ENCODE data around the gene GBF1.

The GBF1 gene

DNA sequence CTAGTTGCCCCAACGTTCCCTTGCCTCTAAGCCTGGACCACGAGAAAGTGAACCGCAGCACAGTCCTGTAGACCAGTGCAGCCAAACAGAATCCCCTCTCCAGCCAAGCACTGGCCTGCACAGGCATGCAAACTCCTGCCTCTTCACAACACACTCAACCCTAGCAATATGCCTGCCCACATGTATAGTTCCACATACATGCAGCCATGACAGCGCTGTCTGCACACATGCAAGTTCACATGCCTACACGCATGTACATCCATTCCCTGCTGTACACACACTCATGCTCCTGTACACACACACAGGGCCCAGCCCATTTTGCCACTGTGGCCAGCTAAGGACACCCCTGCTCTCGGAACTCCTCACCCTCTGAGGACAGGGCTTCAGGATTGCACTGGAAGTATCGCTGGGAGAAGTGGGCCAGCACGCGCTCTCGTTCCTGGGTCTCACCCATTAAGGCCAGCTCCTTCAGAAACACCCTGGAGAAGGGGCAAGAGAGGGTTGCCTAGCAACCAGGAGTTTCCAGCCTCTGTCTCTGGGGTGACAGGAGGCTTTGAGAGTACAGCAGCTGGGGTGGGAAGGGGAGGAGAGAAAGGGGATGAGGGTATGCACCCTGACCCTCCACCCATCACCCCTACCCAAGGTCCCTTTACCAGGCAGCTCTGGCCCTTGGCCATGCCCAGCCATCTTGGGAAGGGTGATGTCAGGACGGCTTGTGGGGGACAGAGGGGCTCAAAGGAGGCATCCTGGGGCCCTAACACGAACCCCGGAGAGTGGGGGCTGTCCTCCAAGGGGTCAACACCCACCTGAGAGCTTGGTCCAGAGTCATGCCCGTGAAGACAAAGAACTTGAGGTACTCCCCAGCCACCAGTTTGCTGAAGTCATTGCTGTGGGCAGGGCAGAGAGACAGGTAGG is 166.3 kb downstream of the GBF1 start:
- DNase-seq: no peak

- no peak for DNase-seq
Measured at GRCh38 chr10:102412293-102412692, 167.0 kb downstream of the GBF1 start.

DNA sequence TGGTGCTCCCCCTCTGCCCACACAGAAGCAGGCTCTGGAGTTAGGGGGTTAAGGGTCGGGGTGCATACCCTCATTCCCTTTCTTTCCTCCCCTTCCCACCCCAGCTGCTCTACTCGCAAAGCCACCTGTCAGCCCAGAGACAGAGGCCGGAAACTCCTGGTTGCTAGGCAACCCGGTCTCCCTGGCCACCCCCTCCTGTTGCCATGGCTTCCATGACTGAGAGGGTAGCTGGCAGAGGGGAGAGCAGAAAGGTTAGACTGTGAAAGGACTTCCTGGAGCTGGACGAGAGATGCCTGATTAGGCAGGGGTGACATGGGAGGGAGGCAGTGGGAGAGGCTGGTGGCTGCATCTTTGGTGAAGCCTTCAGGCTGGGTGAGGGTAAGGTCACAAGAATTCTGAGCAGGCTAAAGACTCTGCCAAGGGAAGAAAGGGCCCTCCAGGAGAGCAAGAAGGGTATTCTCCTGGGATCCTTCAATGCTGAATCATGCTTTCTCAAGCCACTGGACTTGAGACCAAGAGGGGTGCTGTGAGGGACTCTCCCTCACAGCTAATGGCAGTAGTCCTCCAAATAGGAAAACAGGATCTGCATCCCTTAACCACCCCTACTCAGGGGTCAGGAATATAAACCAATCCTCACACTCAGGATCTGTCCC is 167.8 kb downstream of the GBF1 start:
- no peak for DNase-seq

GRCh38 chr10:102413806-102414561 is 168.7 kb downstream of the GBF1 start:
- no peak for DNase-seq

GRCh38 chr10:102414749-102415148 is 169.4 kb downstream of the GBF1 start:
- no peak for DNase-seq

- no peak for DNase-seq
Measured at GRCh38 chr10:102416283-102416682, 171.0 kb downstream of the GBF1 start.

DNA sequence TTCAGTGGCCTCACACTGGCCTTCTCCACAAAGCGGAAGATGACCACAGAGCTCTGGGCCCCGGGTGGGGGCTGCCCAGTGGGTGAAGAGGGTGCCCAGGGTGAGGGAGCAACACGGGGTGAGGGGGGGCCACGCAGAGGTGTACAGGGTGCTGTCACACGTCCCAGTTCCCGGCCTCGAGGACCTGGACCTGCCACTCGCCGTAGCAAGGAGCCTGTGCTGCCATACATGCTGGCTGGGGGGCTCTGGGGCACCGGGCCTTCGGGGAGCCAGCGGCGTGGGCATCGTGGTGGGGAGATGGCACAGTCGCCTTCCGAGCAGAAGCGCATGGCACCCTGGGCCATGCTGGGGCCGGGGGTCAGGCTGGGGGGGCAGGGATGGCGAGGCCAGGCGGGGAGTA is 171.4 kb downstream of the GBF1 start:
- no peak for DNase-seq

GRCh38 chr10:102418622-102419268 is 173.4 kb downstream of the GBF1 start, which contains the start of gene PSD:
PSD (minus strand) TSS chr10:102418785; CDS start chr10:102417038, 1,747 bp downstream.
- DNase-seq: peak; percentile 46

- DNase-seq: peak; percentile 46
Measured at GRCh38 chr10:102419269-102420180, 174.2 kb downstream of the GBF1 start.

DNA sequence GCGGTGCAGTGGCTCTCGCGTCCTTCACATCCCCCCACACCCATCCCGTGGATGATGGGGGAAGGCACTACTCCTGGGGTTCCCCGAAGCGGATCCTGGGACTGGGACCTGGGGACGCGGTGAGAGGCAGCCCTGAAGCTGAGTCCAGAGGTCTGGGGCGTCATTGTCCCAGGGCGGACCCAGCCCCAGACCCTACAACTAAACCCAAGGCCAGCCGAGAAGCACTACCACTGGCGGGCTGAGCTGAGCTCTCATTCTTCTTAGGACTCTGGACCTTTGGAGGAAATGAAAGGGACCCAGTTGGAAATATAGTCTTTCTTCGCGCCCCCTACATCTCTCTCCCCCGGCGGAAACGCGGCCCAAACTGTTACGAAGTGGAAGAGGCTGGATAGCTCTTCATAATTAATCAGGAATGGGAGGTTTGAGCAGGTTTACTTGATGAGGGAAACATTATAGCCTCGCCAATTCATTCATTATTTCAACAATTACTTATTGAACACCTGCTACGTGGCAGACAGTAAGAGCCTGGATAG is 174.9 kb downstream of the GBF1 start:
- no peak for DNase-seq

DNA sequence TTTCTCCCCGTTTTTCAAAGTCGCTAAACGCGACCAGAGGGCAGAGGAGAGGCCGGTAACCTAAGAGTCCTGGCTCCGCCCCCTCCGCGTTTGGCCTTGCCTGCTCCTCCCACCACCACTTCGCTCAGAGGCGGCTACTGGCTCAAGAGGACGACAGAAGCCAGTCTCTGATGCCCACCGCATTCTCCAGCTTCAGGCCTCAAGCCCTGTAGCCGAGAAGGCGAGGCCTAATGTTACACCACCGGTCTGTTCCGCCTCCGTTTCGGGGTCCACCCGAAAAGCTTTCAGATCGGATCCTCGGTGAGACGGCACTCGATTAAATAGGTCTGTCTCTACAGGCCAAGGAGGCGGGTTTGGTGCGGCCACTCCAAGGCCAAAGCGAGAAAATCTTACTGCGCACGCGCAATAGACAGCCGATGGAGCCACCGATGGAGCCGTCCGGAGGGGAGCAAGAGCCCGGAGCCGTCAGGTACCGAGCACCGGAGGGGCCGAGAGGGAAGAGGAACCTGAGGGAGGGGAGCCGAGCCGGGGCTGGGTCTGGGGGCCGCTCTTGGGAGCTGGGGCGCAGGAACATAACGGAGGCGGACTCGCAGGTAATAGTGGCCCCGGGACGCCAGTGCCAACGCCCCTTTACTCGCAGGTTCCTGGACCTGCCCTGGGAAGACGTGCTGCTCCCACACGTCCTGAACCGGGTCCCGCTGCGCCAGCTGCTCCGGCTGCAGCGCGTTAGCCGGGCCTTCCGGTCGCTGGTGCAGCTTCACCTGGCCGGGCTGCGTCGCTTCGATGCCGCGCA is 175.6 kb downstream of the GBF1 start, which contains the start of gene FBXL15:
TSS of gene FBXL15 (plus strand) at position 123 of the 793 bp plus-strand sequence. CDS start at position 417, 294 bp downstream.
- DNase-seq: peak; percentile 82

- no peak for DNase-seq
Measured at GRCh38 chr10:102421507-102421756, 176.1 kb downstream of the GBF1 start.

DNA sequence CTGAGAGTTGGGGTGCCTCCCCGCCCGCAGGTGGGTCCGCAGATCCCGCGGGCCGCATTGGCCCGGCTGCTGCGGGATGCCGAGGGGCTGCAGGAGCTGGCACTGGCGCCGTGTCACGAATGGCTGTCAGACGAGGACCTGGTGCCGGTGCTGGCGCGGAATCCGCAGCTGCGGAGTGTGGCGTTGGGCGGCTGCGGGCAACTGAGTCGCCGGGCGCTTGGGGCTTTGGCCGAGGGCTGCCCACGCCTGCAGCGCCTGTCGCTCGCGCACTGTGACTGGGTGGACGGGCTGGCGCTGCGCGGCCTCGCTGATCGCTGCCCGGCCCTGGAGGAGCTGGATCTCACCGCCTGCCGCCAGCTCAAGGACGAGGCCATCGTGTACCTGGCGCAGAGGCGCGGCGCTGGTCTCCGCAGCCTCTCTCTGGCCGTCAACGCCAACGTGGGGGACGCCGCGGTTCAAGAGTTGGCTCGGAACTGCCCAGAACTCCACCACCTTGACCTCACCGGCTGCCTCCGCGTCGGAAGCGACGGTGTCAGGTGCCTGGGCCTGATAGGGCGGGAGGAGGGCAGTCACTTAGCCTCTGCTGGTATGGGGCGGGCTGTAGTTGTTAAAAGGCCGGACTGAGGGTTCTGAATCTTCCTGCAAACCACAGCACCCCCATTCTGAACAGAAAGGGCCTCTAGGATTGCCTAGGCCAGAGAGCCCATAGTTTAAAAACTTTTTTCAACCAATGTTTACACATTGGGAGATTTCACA is 176.6 kb downstream of the GBF1 start:
- no peak for DNase-seq

DNA sequence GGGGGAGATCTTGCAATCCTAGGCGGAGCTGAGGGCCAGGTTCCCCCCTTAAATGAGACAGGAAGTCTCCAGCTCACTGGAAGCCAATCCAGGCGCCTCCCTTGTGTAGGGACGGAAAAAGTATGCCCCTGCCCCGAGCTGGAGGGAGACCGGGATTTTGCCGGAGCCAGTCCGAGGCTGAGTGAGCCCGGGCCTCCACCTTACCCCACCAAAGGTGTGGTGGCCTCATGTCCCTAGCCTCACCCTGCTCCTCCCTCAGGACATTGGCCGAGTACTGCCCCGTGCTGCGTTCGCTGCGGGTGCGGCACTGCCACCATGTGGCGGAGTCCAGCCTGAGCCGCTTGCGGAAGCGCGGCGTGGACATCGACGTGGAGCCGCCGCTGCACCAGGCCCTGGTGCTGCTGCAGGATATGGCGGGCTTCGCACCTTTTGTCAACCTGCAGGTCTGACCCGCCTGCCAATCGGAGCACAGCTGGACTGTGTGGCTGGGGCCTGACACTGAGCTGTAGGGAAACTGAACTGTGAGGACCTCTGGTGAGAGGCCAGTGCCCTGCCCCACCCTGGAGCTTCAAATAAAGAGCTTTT is 177.3 kb downstream of the GBF1 start:
- DNase-seq: no peak

DNA sequence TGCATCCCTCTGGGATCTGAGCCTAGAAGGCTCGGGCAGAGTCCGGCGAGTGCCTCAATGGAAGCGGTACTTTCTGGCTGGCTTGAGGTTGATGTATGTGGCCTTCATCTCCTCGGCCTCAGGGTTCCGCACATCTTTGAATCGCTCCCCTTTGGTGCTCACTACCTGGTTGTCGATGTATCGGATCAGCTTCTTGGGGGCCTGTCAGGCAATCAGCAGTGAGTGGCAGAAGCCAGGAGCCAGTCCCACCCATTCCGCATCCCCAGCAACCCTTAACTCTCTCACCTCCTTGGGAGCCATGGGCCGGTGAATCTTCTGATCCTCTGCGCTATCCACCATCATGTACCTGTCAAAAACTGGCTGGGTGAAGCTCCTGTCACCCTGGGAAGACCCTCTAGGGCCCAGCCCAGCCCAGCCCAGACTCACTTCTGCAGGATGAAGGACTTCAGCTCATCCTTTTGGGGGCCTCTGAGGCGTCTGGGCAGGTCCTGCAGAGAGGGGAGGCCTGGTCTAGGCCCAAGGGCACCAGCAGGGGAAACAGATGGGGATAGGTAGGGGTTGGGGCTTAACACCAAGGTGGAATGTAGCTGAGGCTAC is 178.1 kb downstream of the GBF1 start:
- no peak for DNase-seq

- DNase-seq: no peak
Measured at GRCh38 chr10:102424145-102424544, 178.8 kb downstream of the GBF1 start.

GRCh38 chr10:102424916-102425315 is 179.6 kb downstream of the GBF1 start:
- DNase-seq: no peak

DNA sequence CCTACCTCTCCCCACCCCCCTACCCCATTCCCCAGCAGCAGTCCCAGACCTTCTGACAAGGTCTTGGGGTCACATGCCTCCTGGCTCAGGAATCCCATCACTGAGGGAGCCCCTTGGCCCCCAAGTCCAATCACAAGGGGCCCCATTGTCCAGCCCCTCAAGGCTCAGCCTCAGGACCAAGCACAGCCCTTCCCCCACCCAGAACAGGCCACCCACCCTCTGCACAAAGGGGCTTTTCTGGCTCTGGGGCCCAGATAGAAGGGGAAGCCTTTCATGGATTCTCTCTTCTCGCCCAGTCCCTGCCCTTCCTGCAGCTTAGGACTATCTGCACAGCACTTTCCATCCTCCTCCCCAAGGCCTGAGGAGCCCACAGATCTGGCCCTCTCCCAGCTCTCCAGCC is 180.1 kb downstream of the GBF1 start:
- no peak for DNase-seq

DNA sequence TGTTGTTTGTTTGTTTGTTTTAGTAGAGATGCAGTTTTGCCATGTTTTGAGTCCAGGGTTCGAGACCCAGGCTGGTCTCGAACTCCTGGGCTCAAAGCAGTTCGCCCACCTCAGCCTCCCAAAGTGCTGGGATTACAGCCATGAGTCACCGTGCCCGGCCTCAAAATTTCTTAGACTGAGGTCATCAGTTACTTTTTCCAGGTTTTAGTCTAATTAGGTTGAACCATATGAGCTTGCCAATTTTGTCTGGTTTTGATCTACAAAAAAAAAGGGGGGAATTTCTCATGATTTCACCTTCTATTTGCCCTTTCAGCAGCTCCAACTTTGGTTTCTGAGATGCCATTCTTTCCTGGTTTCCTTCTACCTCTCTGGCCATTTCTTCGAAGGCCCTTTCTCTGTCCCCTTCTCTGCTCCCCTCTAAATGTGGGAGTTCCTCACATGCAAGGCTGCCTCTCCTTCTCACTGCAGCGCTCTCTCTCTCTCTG is 181.5 kb downstream of the GBF1 start:
- no peak for DNase-seq

All from NCI-H446 treated with DMSO at 0.1 percent for 48 hours (cell line).